Measurements from ENCODE around the gene NACC2. TPM values are rescaled to one million over a fixed set of nuclear protein-coding genes. Genes with fewer than 3 reads are reported as not detected.
A peak's percentile ranks its signal among the peaks of the same experiment; 100 is the strongest.

The NACC2 gene
- total RNA-seq, 2 experiments from 2014 or later: 5.3 to 5.6 TPM

DNA sequence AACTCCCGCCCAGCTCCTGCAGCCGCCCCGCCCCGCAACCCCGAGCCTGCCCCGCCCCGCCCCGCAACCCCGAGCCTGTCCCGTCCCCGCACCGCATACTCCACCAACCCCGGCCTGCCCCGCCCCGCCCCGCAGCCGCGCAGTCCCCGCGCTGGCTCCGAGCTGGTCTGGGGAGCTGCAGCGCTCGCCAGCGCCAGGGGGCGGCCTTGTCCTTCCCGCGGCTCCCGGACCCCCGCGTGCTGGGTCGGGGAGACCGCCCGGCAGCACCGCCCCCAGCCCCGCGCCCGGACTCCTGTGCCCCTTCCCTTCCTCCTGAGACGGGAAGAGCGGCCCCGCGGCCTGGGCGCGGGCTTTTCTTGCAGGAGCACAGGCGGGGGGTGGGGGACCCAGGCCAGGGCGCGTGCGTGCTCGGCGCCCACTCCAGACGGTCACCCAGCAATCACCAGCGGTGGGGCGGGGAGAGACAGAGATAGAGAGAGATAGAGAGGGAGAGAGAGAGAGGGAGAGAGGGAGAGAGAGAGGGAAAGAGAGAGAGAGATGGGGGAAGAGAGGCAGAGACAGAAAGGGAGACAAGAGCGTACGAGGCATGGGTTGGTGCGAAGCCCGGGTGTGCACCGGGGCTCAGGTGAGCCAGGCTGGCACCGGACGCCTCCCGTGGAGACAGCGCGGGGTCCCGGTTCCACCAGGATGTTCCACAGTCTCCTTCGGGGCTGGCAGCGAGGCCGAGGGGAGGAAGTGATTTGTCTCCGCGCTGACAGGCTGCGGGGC is 38.3 kb upstream of the NACC2 start:
- H3K4me3 Mint-ChIP-seq: peak overlapping the region; percentile 25
- H3K27ac Mint-ChIP-seq: no peak overlapping the region
- H3K4me1 Mint-ChIP-seq: no peaks in the 10 kb centered on the region
- H3K9me3 Mint-ChIP-seq: no peaks in the 10 kb centered on the region
- no peaks in the 10 kb centered on the region for H3K36me3 Mint-ChIP-seq
- DNase-seq: peak; percentile 42
- peaks cover 32% of the 10 kb centered on the region for H3K27me3 Mint-ChIP-seq

DNA sequence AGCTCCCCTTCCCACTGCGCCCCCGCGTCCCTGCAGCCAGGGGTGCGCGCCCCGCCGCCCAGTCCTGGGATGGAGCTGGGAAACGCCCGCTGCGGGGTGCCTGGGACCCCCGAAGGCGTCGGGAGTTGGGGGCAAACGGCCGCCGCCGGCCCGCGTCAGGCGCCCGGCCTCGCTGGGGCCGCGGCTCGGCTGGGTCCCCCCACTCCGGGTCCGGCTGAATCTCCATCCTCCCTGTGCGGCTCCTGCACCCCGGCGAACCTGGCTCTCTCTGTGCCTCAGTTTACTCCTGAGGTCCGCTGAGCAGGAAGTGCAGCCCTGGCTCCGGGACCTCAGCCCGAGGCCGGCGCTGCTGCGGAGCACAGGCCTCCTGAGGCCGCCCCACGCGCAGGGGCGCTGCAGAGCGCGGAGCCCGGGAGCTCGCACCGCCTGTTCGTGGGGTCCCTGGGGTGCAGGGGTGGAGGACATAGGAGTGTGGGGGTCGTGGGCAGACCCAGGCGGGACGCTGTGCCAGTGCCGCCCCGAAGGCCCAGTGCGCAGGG is 37.5 kb upstream of the NACC2 start:
- Mint-ChIP-seq H3K9me3 (no peaks in the 10 kb centered on the region), H3K27ac (no peak overlapping the region), H3K36me3 (no peaks in the 10 kb centered on the region), H3K27me3 (peaks cover 31% of the 10 kb centered on the region), H3K4me3 (no peak overlapping the region), H3K4me1 (no peaks in the 10 kb centered on the region)
- DNase-seq: no peak

DNA sequence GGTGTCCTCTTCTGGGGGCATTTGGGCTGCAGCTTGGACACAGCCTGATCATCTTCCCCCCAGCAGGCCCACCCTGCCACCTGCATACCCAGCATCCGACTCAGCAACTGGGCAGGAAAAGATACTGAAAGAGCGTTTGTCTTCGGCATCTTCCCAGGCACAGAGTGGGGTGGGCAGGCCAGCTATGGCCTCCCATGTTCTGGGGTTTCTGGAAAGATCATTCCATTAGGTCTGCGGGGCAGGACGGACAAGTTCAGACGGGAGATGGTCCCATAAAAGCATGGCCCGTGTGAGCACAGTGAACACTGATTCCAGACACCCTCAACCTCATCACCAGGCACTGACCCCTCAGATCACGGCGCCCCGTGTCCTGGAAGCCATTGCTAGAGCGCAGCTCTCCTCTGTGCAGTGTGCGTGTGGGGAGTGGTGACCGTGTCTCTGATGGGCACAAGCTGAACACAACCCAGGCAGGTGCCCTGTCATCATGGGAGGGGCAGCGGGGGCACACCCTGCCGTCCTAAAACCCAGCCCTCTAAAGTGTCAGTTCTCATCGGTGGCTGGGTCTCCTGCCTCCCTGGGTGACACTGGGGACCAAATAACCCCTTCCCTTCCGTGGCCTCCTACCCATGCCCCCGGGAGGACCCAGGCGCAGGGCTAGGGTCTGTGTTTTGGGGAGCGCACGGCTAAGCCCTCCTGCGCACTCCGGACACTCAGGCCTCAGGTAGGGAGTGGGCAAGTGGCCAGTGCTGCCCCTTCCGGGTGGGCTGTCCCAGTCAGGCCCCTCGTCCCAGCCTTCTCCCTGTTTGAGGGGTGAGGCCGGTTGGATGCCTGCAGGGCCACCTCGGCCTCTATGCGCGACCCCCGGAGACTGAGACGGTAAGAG is 36.8 kb upstream of the NACC2 start:
- no peaks in the 10 kb centered on the region for H3K4me1 Mint-ChIP-seq
- peaks cover 31% of the 10 kb centered on the region for H3K27me3 Mint-ChIP-seq
- H3K4me3 Mint-ChIP-seq: no peak overlapping the region
- DNase-seq: no peak
- no peaks in the 10 kb centered on the region for H3K9me3 Mint-ChIP-seq
- no peaks in the 10 kb centered on the region for H3K36me3 Mint-ChIP-seq
- no peak overlapping the region for H3K27ac Mint-ChIP-seq

DNA sequence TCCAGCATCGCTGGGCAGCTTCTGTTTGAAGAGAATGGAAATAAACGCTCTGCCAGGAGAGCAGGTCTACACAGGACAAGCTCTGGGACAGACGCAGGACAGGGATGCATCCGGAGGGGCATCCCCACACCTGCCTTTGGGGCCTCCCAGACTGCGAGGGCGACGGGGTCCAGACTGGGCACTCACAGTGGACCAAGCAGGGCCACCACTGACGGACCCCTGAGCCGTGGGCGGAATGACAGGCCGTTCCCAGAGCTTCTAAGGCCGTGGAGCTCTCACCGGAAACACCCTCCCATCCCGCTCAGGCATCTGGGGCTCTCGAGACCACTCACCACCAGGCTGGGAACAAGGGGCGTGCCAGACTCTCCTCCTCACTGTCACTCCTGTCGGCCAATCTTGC is 34.1 kb upstream of the NACC2 start:
- H3K4me3 Mint-ChIP-seq: no peak overlapping the region
- H3K4me1 Mint-ChIP-seq: no peaks in the 10 kb centered on the region
- DNase-seq: no peak
- peaks cover 24% of the 10 kb centered on the region for H3K27me3 Mint-ChIP-seq
- H3K9me3 Mint-ChIP-seq: no peaks in the 10 kb centered on the region
- H3K27ac Mint-ChIP-seq: no peak overlapping the region
- no peaks in the 10 kb centered on the region for H3K36me3 Mint-ChIP-seq

DNA sequence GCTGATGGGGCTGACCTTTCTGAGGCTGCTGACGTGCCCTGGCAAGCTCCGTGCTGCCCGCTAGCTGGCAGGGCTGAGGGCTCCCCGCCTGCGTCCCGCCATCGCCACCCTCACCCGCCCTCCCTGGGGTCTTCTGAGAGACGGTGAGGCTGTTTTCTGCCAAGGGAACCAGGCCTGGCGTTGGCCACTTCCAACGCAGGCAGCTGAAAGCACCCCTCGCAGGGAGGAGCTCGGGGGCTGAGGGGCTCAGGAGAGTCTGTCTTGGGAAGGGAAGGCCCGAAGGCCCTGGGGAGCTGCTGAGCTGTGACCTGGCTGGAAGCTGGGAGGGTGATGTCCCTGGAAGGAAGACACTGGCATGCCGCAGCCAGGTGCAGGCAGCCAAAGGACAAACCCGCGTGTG is 33.3 kb upstream of the NACC2 start:
- H3K27me3 Mint-ChIP-seq: peaks cover 17% of the 10 kb centered on the region
- no peaks in the 10 kb centered on the region for H3K36me3 Mint-ChIP-seq
- no peaks in the 10 kb centered on the region for H3K9me3 Mint-ChIP-seq
- no peaks in the 10 kb centered on the region for H3K4me1 Mint-ChIP-seq
- no peak overlapping the region for H3K27ac Mint-ChIP-seq
- DNase-seq: no peak
- H3K4me3 Mint-ChIP-seq: no peak overlapping the region

DNA sequence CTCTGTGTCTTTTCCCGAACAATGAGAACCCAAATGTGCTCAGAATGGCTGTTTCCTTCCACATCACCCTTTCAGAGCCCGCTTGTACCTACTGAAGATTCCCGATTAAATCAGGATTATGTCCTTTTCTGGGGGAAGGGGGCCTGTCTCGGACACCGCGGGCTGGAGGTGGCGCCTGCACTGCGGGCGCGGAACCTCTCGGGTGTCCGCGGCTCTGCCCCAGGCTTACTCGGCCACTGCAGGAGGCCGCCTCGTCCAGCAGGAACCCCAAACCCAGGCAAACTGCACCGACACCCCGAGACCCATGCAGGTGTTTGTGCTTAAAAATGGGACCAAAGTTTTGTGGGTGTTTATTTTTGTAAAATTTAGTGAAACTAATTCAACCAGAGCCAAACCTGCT is 32.2 kb upstream of the NACC2 start:
- Mint-ChIP-seq H3K4me1 (peaks cover 2% of the 10 kb centered on the region), H3K27me3 (peaks cover 12% of the 10 kb centered on the region), H3K4me3 (no peak overlapping the region), H3K9me3 (no peaks in the 10 kb centered on the region), H3K36me3 (no peaks in the 10 kb centered on the region), H3K27ac (no peak overlapping the region)
- DNase-seq: no peak

DNA sequence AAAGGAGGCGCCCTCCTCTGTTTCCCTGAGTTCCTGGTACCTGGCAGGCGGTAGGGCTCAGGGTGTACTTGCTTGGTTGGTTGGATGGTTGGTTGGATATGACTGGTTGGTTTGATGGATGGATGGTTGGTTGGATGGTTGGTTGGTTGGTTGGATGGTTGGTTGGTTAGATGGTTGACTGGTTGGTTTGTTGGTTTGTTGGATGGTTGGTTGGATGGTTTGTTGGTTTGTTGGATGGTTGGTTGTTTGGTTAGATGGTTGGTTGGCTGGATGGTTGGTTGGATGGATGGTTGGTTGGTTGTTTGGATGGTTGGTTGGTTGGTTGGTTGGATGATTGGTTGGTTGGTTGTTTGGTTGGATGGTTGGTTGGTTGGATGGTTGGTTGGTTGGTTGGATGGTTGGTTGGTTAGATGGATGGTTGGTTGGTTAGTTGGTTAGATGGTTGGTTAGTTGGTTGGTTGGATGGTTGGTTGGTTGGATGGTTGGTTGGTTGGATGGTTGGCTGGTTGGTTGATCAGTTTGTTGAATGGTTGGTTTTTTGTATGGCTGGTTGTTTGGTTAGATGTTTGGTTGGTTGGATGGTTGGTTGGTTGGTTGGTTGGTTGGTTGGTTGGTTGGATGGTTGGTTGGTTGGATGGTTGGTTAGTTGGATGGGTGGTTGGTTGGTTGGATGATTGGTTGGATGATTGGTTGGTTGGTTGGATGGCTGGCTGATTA is 30.0 kb upstream of the NACC2 start:
- Mint-ChIP-seq H3K27me3 (peaks cover 4% of the 10 kb centered on the region), H3K36me3 (no peaks in the 10 kb centered on the region), H3K9me3 (no peaks in the 10 kb centered on the region), H3K4me3 (no peak overlapping the region), H3K4me1 (peaks cover 2% of the 10 kb centered on the region), H3K27ac (no peak overlapping the region)
- DNase-seq: no peak

DNA sequence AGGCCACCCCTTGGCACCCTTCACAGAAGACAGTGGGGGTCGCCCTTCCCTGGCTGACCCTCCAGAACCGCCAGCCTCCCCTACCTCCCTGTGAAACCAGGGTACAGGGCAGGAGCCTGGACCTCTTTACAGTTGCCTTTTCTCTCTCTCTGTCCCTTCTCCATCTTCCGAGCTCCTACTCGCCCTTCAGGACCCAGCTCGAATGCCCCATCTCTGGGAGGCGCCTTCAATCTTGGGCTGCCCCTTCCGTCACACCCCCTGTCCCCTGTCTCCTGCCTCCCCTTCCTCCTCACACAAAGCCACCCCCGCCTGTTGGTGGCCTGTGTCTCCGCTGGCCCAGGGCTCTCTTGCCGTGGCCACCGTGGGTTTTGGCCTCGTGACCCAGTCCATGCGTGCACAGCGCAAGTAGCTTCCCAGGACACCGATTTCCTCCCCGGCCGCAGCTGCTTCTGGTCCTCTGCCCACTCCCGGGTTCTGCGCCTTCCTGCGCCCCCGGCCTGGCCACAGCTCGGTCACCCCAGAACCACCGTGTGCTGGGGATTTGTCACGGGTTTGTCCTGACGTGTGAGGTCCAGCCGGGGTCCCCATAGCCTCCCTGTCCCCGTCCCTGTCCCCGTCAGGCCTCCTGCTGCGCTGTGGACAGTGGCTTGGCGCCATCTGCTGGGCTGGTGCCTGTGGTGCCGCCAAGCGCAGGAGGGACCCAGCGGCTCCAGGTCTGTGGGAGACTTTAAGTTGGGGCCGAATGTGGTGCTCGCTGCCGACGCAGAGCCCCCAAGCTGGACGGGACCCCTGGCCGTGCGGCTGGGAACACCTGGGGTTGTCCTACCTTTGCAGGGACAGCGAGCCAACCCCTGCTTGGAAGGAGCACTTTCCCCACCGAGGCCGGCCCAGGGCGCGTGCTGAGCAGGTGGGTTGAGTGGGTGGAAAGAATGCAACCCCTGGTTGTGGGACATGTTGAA is 27.6 kb upstream of the NACC2 start:
- H3K4me3 Mint-ChIP-seq: no peak overlapping the region
- H3K9me3 Mint-ChIP-seq: no peaks in the 10 kb centered on the region
- H3K27me3 Mint-ChIP-seq: peaks cover 4% of the 10 kb centered on the region
- H3K4me1 Mint-ChIP-seq: peaks cover 2% of the 10 kb centered on the region
- peak; percentile 78 for DNase-seq
- H3K36me3 Mint-ChIP-seq: no peaks in the 10 kb centered on the region
- H3K27ac Mint-ChIP-seq: no peak overlapping the region

DNA sequence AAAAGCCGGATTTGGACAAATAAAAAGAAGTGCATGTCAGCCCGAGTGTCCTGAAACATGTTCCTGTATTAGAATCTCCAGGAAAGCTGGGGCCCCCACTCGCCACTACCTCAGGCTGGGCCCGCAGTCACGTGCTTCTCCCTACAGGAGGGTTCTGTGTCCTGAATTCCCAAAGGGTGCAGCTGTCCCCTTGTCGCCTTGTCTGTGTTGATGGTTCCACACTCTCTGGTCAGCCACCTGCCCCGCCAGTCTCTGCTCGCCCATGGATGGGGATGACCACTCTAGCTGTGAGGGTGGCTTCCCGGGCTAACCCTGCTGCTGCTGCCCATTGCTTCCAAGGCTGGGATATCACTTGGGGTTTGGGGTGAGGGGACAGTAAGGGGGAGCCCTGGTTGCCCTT is 26.7 kb upstream of the NACC2 start:
- Mint-ChIP-seq H3K4me3 (no peak overlapping the region), H3K4me1 (peaks cover 2% of the 10 kb centered on the region), H3K9me3 (no peaks in the 10 kb centered on the region), H3K27me3 (peaks cover 4% of the 10 kb centered on the region), H3K36me3 (no peaks in the 10 kb centered on the region), H3K27ac (no peak overlapping the region)
- no peak for DNase-seq

DNA sequence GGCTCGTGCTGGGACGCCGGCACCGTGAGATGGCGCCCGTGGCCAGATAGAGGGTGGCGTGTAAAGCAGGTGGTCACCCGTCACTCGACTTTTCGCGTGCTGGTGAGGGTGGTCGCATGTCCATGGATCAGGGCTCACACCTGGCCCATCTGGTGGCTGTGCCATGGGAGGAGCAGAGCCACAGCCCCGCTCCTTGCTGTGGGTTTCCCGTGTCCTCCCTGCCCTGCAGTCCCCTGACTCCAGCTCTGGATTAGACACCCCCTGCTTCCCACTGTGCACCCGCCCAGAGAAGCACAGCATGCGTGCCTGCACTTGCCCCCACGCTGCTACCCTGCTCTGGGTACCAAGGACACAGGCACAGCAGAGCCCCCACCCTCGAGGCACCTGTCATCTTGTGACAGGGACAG is 25.4 kb upstream of the NACC2 start:
- no peak overlapping the region for H3K27ac Mint-ChIP-seq
- no peaks in the 10 kb centered on the region for H3K36me3 Mint-ChIP-seq
- no peak for DNase-seq
- H3K4me3 Mint-ChIP-seq: no peak overlapping the region
- H3K4me1 Mint-ChIP-seq: peaks cover 2% of the 10 kb centered on the region
- H3K9me3 Mint-ChIP-seq: no peaks in the 10 kb centered on the region
- peaks cover 4% of the 10 kb centered on the region for H3K27me3 Mint-ChIP-seq

DNA sequence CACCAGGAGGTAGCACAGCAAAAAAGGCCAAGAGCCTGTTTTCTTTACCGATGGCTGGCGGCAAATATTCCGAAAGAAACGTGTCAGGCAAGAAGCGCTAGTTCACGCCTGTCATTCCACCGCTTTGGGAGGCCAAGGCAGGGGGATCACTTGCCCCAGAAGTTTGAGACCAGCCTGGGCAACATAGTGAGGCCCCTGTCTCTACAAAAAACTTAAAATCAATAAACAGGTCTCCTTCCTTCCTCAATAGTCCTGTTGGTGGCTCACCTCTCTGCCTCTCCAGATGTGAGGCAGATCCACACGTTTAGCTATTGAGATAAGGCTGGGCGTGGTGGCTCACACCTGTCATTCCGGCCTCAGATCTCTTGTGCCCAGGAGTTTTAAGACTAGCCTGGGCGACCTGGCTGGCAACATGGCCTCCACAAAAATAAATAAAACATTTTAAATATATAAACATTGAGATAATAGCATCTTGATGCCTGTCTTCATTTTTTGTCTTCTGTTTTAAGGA is 24.8 kb upstream of the NACC2 start:
- H3K36me3 Mint-ChIP-seq: no peaks in the 10 kb centered on the region
- peaks cover 2% of the 10 kb centered on the region for H3K4me1 Mint-ChIP-seq
- peaks cover 2% of the 10 kb centered on the region for H3K27me3 Mint-ChIP-seq
- peak overlapping the region; percentile 85 for H3K4me3 Mint-ChIP-seq
- DNase-seq: no peak
- H3K27ac Mint-ChIP-seq: peak overlapping the region; percentile 80
- no peaks in the 10 kb centered on the region for H3K9me3 Mint-ChIP-seq

DNA sequence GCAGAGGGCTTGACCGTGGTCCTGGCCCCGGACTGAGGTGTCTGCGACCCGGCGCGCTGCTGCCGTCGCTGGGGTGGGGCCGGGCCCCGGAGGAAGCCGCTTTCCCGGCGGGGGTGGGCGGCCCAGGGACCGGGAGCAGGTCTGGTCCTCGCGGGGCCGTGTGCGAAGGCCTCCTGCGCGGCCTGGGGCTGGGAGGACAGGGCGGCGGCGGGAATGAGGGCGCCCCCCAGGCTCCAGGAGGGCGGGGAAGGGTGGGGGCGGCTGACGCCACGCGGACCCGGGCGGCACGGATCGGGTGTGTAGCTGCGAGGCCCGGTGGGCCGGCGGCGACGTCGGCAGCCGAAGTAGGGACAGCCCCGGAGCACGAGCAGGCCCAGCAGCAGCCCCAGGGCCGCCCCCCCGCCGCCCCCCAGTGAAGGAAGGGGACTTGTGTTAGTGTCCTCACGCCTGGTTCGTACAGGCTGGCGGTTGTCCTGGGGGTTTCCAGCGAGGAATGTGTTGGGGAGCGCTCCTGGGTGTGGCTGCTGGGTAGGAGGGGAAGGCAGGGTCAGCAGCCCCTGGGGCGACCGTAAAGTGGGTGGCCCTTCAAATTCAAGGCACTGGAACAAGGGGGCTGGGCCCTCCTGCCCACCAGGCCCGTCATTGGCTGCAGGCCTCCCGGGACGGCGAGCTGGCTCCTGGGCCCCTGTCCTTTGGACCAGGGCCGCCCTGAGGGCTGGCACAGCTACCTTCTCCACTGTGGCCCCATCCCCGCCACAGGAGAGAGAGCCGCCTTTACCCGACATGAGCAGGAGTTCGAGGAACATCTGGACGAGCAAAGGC is 24.2 kb upstream of the NACC2 start:
- Mint-ChIP-seq H3K27ac (peak overlapping the region; percentile 80), H3K9me3 (no peaks in the 10 kb centered on the region), H3K4me1 (peaks cover 5% of the 10 kb centered on the region), H3K36me3 (no peaks in the 10 kb centered on the region), H3K27me3 (no peaks in the 10 kb centered on the region), H3K4me3 (peak overlapping the region; percentile 85)
- peak; percentile 45 for DNase-seq

DNA sequence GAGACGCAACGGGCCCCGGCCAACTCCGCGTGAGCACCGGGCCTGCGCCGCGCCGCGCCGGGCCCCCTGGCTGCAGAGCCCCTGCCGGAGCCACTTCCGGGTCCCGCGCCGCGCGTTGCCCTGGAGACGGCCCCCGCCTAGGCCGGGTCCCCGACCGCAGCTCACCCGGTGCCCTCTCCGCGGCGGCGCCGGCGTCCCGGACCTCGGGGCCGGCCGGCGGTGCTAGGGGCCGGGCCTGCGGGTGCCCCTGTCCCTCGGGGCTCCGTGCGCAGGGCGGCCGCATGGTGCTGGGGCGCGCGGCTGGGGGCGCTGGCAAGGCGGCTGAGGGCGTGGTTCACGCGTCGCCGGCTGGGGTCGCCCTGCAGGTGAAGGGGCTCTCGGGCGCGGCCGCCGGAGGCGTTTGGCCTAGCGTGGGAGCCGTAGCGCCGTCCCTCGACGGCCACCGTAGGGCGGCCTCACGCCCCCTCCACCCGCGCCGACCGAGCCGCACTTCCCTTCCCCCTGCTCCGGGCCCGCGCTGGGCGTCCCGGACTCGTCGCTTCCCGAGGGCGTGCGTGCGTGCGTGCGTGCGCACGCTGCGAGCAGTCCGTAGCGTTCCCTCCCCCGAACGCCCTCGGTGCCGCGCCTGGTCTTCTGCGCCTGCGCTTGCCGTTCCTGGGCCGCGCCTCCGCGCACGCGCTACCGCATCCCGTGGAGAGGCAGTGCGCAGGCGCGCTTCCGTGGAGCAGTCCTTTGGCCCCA is 23.4 kb upstream of the NACC2 start, which contains the start of gene TMEM250:
Gene TMEM250, minus strand, starts transcription at position 556 of the 741 bp plus-strand sequence. CDS start 1,975 bp downstream, outside the sequence.
- Mint-ChIP-seq H3K36me3 (peaks cover 3% of the 10 kb centered on the region), H3K4me3 (peak within 1 kb of the TSS; percentile 86), H3K27me3 (no peaks in the 10 kb centered on the region), H3K9me3 (no peaks in the 10 kb centered on the region), H3K27ac (peak within 1 kb of the TSS; percentile 90), H3K4me1 (peaks cover 11% of the 10 kb centered on the region)
- peak; percentile 98 for DNase-seq
